SK-N-SH treated with all-trans-retinoic acid at 6 μM for 48 hours (cell line): ENCODE data around the gene METTL8.

ENCODE experiments used
- ATAC-seq: fragments of 200-7000 bp; cut with Tn5 transposase; 3 replicates; pipeline ENCODE4 v1.9.1; 2020; ENCODE audit warnings: mild to moderate bottlenecking, moderate library complexity
- BACH2 ChIP-seq: fragments of 250-450 bp; sonication (Bioruptor Pico); IDR thresholded peaks from 2 replicates; pipeline ENCODE4 v1.9.0; 2021; ENCODE audit warnings: mild to moderate bottlenecking, borderline replicate concordance
- CSDC2 ChIP-seq: fragments of 250-450 bp; sonication (Bioruptor Pico); IDR thresholded peaks from 2 replicates; pipeline ENCODE4 v1.5.0; 2020; ENCODE audit warnings: mild to moderate bottlenecking, moderate library complexity
- CSRNP3 ChIP-seq: fragments of 250-450 bp; sonication (Bioruptor Pico); IDR thresholded peaks from 2 replicates; pipeline ENCODE4 v1.5.1; 2021; ENCODE audit warnings: mild to moderate bottlenecking, moderate library complexity
- ESRRG ChIP-seq: fragments of 250-450 bp; sonication (Bioruptor Pico); IDR thresholded peaks from 2 replicates; pipeline ENCODE4 v1.6.1; 2021; ENCODE audit warnings: mild to moderate bottlenecking
- ISL1 ChIP-seq: fragments of 250-450 bp; sonication (Bioruptor Pico); IDR thresholded peaks from 2 replicates; pipeline ENCODE4 v2.1.2; 2022; ENCODE audit warnings: mild to moderate bottlenecking, moderate library complexity
- OSR1 ChIP-seq: fragments of 250-450 bp; sonication (Bioruptor Pico); IDR thresholded peaks from 2 replicates; pipeline ENCODE4 v1.8.0; 2022; ENCODE audit warnings: moderate library complexity, mild to moderate bottlenecking, inconsistent platforms
- PATZ1 ChIP-seq: fragments of 250-450 bp; sonication (Bioruptor Pico); IDR thresholded peaks from 2 replicates; pipeline ENCODE4 v1.8.0; 2020; ENCODE audit warnings: mild to moderate bottlenecking, moderate library complexity, borderline replicate concordance
- PPARA ChIP-seq: fragments of 250-450 bp; sonication (Bioruptor Pico); IDR thresholded peaks from 2 replicates; pipeline ENCODE4 v1.5.0; 2020; ENCODE audit warnings: mild to moderate bottlenecking, borderline replicate concordance
- RARB ChIP-seq: fragments of 250-450 bp; sonication (Bioruptor Pico); IDR thresholded peaks from 2 replicates; pipeline ENCODE4 v1.8.0; 2021; ENCODE audit warnings: mild to moderate bottlenecking, moderate library complexity
- SNAI2 ChIP-seq: fragments of 250-450 bp; sonication (Bioruptor Pico); IDR thresholded peaks from 2 replicates; pipeline ENCODE4 v1.5.0; 2020; ENCODE audit warnings: mild to moderate bottlenecking, moderate library complexity
- TCF4 ChIP-seq: fragments of 250-450 bp; sonication (Bioruptor Pico); IDR thresholded peaks from 2 replicates; pipeline ENCODE4 v1.8.0; 2021; ENCODE audit warnings: mild to moderate bottlenecking, moderate library complexity, borderline replicate concordance
- TOX ChIP-seq: fragments of 250-450 bp; sonication (Bioruptor Pico); IDR thresholded peaks from 2 replicates; pipeline ENCODE4 v1.8.0; 2021; ENCODE audit warnings: mild to moderate bottlenecking, moderate library complexity, borderline replicate concordance
- ZC3H10 ChIP-seq: fragments of 250-450 bp; sonication (Bioruptor Pico); IDR thresholded peaks from 2 replicates; pipeline ENCODE4 v1.5.1; 2021; ENCODE audit warnings: mild to moderate bottlenecking, moderate library complexity
- ZFP30 ChIP-seq: fragments of 450-650 bp; formaldehyde crosslinking; IDR thresholded peaks from 2 replicates; pipeline ENCODE4 v1.5.0; 2022; ENCODE audit warnings: mild to moderate bottlenecking, moderate library complexity
- ZNF565 ChIP-seq: fragments of 450-650 bp; formaldehyde crosslinking; conservative IDR thresholded peaks from 2 replicates; pipeline ENCODE4 v1.5.0; 2020; ENCODE audit warnings: low read depth, mild to moderate bottlenecking, moderate library complexity
- ZNF70 ChIP-seq: fragments of 450-650 bp; formaldehyde crosslinking; IDR thresholded peaks from 2 replicates; pipeline ENCODE4 v1.5.0; 2020; ENCODE audit warnings: mild to moderate bottlenecking, moderate library complexity
- ZNF8 ChIP-seq: fragments of 450-650 bp; formaldehyde crosslinking; IDR thresholded peaks from 2 replicates; pipeline ENCODE4 v1.5.0; 2020; ENCODE audit warnings: mild to moderate bottlenecking, moderate library complexity
- TF ChIP-seq, protein P1 (sequence below): fragments of 250-450 bp; sonication (Bioruptor Pico); IDR thresholded peaks from 2 replicates; pipeline ENCODE4 v1.5.0; 2020; ENCODE audit warnings: mild to moderate bottlenecking, moderate library complexity
- TF ChIP-seq, protein P2 (sequence below): fragments of 250-450 bp; sonication (Bioruptor Pico); IDR thresholded peaks from 2 replicates; pipeline ENCODE4 v1.5.1; 2020; ENCODE audit warnings: low read depth, mild to moderate bottlenecking, moderate library complexity

The METTL8 gene

GRCh38 chr2:171402906-171403580, 30.7 kb downstream of the METTL8 start:
- no peak for ATAC-seq

DNA sequence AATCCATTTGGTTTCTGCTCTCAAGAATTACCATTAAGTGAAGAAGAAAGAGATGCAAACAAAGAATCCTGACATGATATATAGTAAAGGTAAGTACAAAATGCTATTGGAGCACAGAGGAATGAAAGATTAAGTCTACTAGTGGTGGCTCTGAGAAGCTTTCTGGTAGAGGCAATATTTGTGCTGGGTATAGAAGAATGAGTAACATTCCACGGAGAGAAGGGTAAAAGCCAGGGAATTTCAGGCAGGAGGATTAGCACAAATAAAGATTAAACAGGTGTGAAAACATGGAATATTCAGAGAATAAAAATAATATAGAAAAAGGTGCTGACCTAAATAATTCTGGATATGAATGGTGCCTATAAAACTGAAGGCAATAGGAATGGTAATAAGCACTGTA, 31.8 kb downstream of the METTL8 start:
- ATAC-seq = no peak
- TF ChIP-seq ZC3H10 (CRISPR knock-in tag) (no peak), SNAI2 (no peak), TOX (no peak), PATZ1 (CRISPR knock-in tag) (no peak), ESRRG (CRISPR knock-in tag) (no peak), ZNF8 (CRISPR knock-in tag) (no peak), CSRNP3 (CRISPR knock-in tag) (no peak), ZNF565 (CRISPR knock-in tag) (no peak), TCF4 (CRISPR knock-in tag) (no peak), ZNF70 (CRISPR knock-in tag) (no peak), ZFP30 (no peak)

More at GRCh38 chr2:171402906-171403580, 30.7 kb downstream of the METTL8 start:
- TF ChIP-seq ISL1 (CRISPR knock-in tag) (0 out of 2 replicates have a peak, but pooled peaks have one; percentile 17), PATZ1 (CRISPR knock-in tag) (no peak), CSDC2 (CRISPR knock-in tag) (no peak)
- TF ChIP-seq, protein P1, sequence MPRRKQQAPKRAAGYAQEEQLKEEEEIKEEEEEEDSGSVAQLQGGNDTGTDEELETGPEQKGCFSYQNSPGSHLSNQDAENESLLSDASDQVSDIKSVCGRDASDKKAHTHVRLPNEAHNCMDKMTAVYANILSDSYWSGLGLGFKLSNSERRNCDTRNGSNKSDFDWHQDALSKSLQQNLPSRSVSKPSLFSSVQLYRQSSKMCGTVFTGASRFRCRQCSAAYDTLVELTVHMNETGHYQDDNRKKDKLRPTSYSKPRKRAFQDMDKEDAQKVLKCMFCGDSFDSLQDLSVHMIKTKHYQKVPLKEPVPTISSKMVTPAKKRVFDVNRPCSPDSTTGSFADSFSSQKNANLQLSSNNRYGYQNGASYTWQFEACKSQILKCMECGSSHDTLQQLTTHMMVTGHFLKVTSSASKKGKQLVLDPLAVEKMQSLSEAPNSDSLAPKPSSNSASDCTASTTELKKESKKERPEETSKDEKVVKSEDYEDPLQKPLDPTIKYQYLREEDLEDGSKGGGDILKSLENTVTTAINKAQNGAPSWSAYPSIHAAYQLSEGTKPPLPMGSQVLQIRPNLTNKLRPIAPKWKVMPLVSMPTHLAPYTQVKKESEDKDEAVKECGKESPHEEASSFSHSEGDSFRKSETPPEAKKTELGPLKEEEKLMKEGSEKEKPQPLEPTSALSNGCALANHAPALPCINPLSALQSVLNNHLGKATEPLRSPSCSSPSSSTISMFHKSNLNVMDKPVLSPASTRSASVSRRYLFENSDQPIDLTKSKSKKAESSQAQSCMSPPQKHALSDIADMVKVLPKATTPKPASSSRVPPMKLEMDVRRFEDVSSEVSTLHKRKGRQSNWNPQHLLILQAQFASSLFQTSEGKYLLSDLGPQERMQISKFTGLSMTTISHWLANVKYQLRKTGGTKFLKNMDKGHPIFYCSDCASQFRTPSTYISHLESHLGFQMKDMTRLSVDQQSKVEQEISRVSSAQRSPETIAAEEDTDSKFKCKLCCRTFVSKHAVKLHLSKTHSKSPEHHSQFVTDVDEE (CRISPR knock-in tag) = no peak
- TF ChIP-seq, all 23 proteins: peak for 1

DNA sequence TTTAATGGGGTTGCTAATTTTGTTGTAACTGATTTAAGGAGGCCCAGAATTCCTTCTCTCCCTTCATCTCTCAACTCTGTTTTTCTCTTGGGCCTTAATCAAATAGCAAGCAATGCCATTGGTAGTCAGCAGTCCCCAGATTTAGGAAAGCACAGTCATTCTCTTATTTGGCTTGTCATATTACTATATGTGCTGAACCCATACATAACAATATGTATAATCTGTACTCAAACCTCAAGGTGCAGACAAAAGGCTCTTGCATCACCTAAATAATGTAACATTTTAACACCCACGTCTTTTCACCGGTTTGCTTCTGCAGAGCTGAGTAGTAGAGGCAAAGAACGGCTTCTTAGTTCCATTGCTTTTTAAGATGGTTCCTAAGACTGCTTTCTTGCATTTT, 33.4 kb downstream of the METTL8 start:
- TF ChIP-seq ESRRG (CRISPR knock-in tag) = no peak
- no peak for TF ChIP-seq ISL1 (CRISPR knock-in tag)
- TF ChIP-seq, protein P2, sequence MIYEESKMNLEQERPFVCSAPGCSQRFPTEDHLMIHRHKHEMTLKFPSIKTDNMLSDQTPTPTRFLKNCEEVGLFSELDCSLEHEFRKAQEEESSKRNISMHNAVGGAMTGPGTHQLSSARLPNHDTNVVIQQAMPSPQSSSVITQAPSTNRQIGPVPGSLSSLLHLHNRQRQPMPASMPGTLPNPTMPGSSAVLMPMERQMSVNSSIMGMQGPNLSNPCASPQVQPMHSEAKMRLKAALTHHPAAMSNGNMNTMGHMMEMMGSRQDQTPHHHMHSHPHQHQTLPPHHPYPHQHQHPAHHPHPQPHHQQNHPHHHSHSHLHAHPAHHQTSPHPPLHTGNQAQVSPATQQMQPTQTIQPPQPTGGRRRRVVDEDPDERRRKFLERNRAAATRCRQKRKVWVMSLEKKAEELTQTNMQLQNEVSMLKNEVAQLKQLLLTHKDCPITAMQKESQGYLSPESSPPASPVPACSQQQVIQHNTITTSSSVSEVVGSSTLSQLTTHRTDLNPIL (CRISPR knock-in tag) = no peak
- no peak for TF ChIP-seq ZNF70 (CRISPR knock-in tag)
- TF ChIP-seq CSRNP3 (CRISPR knock-in tag) = no peak
- no peak for TF ChIP-seq ZNF565 (CRISPR knock-in tag)
- no peak for TF ChIP-seq ZNF8 (CRISPR knock-in tag)
- no peak for TF ChIP-seq ZFP30
- TF ChIP-seq SNAI2 = no peak
- TF ChIP-seq BACH2 (CRISPR knock-in tag) = no peak
- no peak for TF ChIP-seq PPARA (CRISPR knock-in tag)
- no peak for TF ChIP-seq CSDC2 (CRISPR knock-in tag)
- no peak for TF ChIP-seq PATZ1 (CRISPR knock-in tag)
- TF ChIP-seq RARB = no peak
- TF ChIP-seq ZC3H10 (CRISPR knock-in tag) = no peak
- TF ChIP-seq TOX = no peak
- TF ChIP-seq, protein P1 (CRISPR knock-in tag) = no peak
- no peak for TF ChIP-seq OSR1 (CRISPR knock-in tag)
- TF ChIP-seq, all 23 proteins: peak for 0
- ATAC-seq = no peak
